KBM-7 (cell line): Measurements from ENCODE around the gene CFAP92.
A peak's percentile ranks its signal among the peaks of the same experiment; 100 is the strongest.
"Not testable (repeated sequence)": the region's sequence is repeated elsewhere in the genome, so short reads cannot be mapped to it uniquely, and the experiment has no call there.

Experiments used
- DNase-seq: peaks from one replicate; pipeline ENCODE4 v3.0.0-alpha.2; 2015
- in situ Hi-C: fragments of 300-500 bp; cut with MboI; formaldehyde crosslinking; loops from 2 replicates; pipeline ENCODE4 v1.14.3; 2020; ENCODE audit warnings: low sequenced_read_pairs, low pct_unique_long_range_greater_than_20kb, mixed read lengths

Gene CFAP92

GRCh38 chr3:128914966-128915645 is 78.8 kb downstream of the CFAP92 start:
- DNase-seq = no peak
- in situ Hi-C loops = no loop called here

DNA sequence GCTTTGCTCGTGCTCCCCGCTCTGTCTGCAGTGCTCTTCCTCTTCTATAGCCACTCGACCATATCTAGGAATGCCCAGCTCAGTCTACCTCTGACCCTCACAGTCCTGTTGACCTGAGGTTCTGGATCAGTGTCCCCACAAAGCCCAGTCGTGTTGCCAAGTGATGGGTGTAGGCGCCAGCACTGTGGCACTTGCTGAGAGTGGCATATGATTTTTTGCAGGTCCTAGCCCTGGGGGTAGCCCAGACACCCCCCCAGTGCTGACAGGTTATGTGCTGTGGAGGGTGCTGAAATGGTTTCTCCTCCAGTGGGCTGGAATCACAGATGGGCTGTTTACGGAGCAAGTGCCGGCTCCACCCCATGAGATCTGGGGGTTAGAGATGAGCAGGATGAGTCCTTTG is 82.0 kb downstream of the CFAP92 start:
- in situ Hi-C loops = no loop called here
- no peak for DNase-seq

GRCh38 chr3:128910006-128910405 is 83.9 kb downstream of the CFAP92 start:
- in situ Hi-C loops = no loop called here
- DNase-seq = no peak

DNA sequence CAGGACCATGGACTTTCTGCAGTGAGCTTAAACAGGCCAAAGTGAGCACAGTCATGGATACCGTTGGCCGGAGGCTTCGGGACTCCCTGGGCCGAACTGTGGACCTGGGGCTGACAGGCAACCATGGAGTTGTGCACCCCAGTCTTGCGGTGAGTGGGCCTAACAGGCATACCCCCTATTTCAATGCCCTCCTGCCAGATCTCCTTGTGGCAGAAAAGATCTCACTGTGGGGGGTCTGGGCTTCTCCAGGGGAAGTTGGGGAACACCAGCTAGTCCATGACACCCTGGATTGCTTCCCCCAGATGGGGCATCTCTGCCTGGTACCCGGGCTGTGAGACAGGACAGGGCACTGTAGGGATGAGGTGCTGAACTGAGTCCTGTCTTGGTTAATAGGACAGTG is 84.9 kb downstream of the CFAP92 start:
- no peak for DNase-seq
- in situ Hi-C loops = no loop called here

GRCh38 chr3:128907706-128908445 is 86.0 kb downstream of the CFAP92 start:
- in situ Hi-C loops = no loop called here
- no peak for DNase-seq

DNA sequence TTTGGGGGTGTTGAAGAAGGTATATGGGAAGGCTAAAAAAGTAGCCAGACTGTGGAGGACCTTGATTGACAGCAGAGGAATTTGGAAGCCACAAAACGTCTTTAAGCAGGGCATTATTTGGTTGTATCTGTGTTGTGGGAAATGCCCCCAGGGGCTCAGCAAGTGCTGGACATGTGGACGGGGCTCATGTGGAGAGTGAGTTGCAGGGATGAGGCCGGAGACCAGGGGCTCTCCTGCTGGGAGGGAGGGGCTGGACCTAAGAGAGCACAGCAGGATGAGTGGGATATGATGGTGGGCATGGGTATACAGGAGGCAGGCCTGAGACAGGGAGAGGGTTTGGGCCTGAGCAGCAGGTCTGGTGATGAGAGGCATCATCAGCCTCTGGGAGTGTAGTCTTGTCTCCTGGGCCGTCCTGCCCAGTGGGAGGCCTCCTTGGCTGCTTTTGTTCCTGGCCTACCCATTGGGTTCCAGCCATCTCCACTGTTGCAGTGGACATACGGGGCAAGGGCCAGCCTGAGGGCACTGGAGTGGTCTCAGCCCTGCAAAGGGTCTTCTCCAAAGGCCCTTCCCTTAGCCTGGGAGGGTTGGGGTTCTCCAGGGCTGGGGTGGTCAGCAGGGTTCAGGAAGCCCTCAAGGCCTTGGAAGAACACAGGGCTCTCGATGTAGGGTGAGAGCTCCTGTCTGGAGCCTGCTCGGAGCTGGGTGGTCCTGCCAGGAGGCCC is 86.9 kb downstream of the CFAP92 start:
- no peak for DNase-seq
- in situ Hi-C loops = no loop called here

GRCh38 chr3:128906031-128906803 is 87.7 kb downstream of the CFAP92 start:
- in situ Hi-C loops = no loop called here
- DNase-seq = no peak

- no peak for DNase-seq
- in situ Hi-C loops = no loop called here
These were observed 90.4 kb downstream of the CFAP92 start for GRCh38 chr3:128903501-128903900.

DNA sequence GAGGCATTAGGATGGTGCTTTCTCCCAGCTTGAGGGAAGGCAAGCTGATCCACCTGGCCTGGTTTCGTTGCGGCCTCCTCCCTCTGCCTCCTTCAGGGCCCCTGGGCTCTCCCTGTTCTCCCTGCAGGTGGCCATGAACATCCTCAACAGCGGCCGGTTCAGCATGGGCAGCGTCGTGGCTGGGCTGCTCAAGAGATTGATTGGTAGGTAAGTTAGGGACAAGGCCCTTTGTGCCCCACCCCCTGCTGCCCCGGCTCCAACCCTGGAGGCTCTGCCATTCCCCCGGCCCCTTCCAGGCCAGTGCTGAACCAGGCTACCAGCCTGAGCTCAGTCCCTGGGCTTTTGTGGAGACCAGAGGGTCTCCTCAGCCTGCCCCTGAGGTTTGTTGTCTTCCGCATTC is 91.5 kb downstream of the CFAP92 start:
- in situ Hi-C loops = no loop called here
- DNase-seq = no peak

- in situ Hi-C loops = no loop called here
- no peak for DNase-seq
These were observed 97.8 kb downstream of the CFAP92 start for GRCh38 chr3:128895843-128896697.

DNA sequence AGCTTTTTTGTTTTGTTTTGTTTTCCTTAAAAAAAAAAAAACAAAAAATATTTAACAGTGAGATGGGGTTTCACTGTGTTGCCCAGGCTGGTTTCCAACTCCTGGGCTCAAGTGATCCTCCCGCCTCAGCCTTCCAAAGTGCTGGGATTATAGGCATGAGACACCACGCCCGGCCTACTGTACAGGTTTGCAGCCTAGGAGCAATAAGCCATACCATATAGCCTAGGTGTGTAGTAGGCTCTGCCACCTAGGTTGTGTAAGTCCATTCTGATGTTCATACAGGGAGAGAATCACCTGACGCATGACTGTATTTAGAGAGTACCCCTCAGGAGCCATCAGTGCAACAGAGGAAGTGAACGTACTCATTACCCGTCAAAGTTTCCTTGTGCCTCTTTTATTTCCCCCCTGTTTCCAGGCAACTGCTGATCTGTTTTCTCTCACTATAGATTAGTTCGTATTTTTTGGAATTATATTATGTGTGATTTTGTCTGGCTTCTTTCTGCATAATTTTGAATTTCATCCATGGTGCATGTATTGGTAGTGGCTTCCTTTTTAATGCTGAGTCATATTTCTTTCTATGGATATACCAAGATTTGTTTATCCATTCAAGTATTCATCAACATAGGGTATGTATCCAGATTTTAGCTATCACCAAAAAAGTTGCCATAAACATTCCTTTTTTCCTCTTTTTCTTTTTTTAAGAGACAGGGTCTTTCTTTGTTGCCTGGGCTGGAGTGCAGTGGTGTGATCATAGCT is 104.6 kb downstream of the CFAP92 start:
- no peak for DNase-seq

GRCh38 chr3:128884992-128885391 is 108.9 kb downstream of the CFAP92 start:
- no peak for DNase-seq
- in situ Hi-C loops = no loop called here

More for the DNA sequence above, 104.6 kb downstream of the CFAP92 start:
- in situ Hi-C loops = no loop called here

- no peak for DNase-seq
- in situ Hi-C loops = no loop called here
These were observed 111.2 kb downstream of the CFAP92 start for GRCh38 chr3:128882719-128883118.

- no peak for DNase-seq
- in situ Hi-C loops = no loop called here
These were observed 112.3 kb downstream of the CFAP92 start for GRCh38 chr3:128881576-128881975.

DNA sequence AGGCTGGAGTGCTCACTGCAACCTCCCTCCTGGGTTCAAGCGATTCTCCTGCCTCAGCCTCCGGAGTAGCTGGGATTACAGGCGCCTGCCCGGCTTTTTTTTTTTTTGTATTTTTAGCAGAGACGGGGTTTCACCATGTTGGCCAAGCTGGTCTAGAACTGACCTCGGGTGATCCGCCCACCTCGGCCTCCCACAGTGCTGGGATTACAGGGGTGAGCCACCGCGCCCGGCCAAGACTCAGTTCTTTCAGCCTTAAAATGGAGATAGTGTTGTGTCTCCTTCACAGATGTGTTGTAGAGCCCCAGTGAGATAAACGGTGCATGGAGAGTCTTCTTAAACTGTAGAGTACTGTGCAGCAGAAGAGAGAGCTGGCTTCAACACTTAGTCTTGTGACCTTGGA is 113.4 kb downstream of the CFAP92 start:
- in situ Hi-C loops, DNase-seq: not testable (repeated sequence)

GRCh38 chr3:128879991-128880390 is 113.9 kb downstream of the CFAP92 start:
- in situ Hi-C loops = no loop called here
- no peak for DNase-seq

GRCh38 chr3:128879125-128879969 is 114.5 kb downstream of the CFAP92 start, which contains the start of gene ACAD9:
Gene ACAD9 (plus strand): TSS chr3:128879620. CDS start chr3:128879692, 72 bp downstream.
- in situ Hi-C loops = no loop called here

More at GRCh38 chr3:128879125-128879969, 114.5 kb downstream of the CFAP92 start, which contains the start of gene ACAD9:
- peak; percentile 98 for DNase-seq
